ENCODE results near the gene DUXB. TPM values are rescaled to one million over a fixed set of nuclear protein-coding genes. Genes with fewer than 3 reads are reported as not detected.

Gene DUXB
- total and polyA plus RNA-seq, 2 of the 13 experiments (the other 11 are each of a cell fraction or from before 2014, with no cell fraction given), result not detected

DNA sequence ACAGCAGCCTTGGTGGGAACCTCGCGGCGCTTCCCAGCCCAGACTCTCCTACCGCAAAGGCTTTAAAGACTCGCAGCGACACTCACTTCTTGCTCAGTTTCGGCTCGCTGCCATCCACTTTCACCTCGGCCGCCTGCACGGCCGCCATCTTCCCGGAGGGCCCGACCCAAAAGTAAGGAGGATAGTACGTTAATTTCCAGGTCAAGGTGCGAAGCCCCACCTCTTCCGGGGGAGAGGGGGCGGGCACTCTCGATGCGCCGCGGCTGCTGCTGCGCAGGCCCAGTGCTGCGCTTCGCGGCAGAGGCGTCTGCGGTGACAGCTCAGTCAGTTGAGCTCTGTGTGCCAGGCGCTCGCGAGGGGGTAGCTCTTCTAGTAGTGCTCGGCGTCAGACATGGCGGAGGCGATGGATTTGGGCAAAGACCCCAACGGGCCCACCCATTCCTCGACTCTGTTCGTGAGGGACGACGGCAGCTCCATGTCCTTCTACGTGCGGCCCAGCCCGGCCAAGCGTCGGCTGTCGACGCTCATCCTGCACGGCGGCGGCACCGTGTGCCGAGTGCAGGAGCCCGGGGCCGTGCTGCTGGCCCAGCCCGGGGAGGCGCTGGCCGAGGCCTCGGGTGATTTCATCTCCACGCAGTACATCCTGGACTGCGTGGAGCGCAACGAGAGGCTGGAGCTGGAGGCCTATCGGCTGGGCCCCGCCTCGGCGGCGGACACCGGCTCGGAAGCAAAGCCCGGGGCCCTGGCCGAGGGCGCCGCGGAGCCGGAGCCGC is 53.6 kb downstream of the DUXB start, which contains the start of the genes KARS1 and TERF2IP (continued):
- no peak for TF ChIP-seq ZNF382 (CRISPR knock-in tag; IDR thresholded peaks at IDR 0.05; ENCODE audit: borderline replicate concordance)
- TF ChIP-seq MYPOP (CRISPR knock-in tag; IDR thresholded peaks at IDR 0.05), result 0 out of 2 replicates have a peak, but pooled peaks have one; percentile 56
- TF ChIP-seq, protein P1, sequence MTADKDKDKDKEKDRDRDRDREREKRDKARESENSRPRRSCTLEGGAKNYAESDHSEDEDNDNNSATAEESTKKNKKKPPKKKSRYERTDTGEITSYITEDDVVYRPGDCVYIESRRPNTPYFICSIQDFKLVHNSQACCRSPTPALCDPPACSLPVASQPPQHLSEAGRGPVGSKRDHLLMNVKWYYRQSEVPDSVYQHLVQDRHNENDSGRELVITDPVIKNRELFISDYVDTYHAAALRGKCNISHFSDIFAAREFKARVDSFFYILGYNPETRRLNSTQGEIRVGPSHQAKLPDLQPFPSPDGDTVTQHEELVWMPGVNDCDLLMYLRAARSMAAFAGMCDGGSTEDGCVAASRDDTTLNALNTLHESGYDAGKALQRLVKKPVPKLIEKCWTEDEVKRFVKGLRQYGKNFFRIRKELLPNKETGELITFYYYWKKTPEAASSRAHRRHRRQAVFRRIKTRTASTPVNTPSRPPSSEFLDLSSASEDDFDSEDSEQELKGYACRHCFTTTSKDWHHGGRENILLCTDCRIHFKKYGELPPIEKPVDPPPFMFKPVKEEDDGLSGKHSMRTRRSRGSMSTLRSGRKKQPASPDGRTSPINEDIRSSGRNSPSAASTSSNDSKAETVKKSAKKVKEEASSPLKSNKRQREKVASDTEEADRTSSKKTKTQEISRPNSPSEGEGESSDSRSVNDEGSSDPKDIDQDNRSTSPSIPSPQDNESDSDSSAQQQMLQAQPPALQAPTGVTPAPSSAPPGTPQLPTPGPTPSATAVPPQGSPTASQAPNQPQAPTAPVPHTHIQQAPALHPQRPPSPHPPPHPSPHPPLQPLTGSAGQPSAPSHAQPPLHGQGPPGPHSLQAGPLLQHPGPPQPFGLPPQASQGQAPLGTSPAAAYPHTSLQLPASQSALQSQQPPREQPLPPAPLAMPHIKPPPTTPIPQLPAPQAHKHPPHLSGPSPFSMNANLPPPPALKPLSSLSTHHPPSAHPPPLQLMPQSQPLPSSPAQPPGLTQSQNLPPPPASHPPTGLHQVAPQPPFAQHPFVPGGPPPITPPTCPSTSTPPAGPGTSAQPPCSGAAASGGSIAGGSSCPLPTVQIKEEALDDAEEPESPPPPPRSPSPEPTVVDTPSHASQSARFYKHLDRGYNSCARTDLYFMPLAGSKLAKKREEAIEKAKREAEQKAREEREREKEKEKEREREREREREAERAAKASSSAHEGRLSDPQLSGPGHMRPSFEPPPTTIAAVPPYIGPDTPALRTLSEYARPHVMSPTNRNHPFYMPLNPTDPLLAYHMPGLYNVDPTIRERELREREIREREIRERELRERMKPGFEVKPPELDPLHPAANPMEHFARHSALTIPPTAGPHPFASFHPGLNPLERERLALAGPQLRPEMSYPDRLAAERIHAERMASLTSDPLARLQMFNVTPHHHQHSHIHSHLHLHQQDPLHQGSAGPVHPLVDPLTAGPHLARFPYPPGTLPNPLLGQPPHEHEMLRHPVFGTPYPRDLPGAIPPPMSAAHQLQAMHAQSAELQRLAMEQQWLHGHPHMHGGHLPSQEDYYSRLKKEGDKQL (CRISPR knock-in tag; IDR thresholded peaks at IDR 0.05; ENCODE audit: low read depth), result 0 out of 2 replicates have a peak, but pooled peaks have one; percentile 5
- no peak for TF ChIP-seq SRF (IDR thresholded peaks at IDR 0.05; ENCODE audit: low read depth, low read length)
- TF ChIP-seq ZNF747 (CRISPR knock-in tag; IDR thresholded peaks at IDR 0.05; ENCODE audit: borderline replicate concordance), result no peak; the same call in 1 of the 2 replicates
- peak; percentile 84; the same call in 1 of the 2 replicates for TF ChIP-seq ZNF563 (CRISPR knock-in tag; IDR thresholded peaks at IDR 0.05)
- peak; percentile 41; the same call in 1 of the 2 replicates for TF ChIP-seq ZFP41 (CRISPR knock-in tag; IDR thresholded peaks at IDR 0.05; ENCODE audit: borderline replicate concordance)
- TF ChIP-seq SP1 (IDR thresholded peaks at IDR 0.05), result no peak
- peak; percentile 89 for TF ChIP-seq SP1 (CRISPR knock-in tag; IDR thresholded peaks at IDR 0.05)
- no peak for TF ChIP-seq HIC2 (CRISPR knock-in tag; IDR thresholded peaks at IDR 0.05; ENCODE audit: low read depth)
- TF ChIP-seq ZNF143 (CRISPR knock-in tag; IDR thresholded peaks at IDR 0.05), result peak; percentile 66
- no peak for TF ChIP-seq SRSF4 (IDR thresholded peaks at IDR 0.05; ENCODE audit: low read depth, low read length, poor library complexity, severe bottlenecking)
- peak; percentile 61; the same call in 1 of the 2 replicates for TF ChIP-seq ZSCAN9 (CRISPR knock-in tag; IDR thresholded peaks at IDR 0.05; ENCODE audit: borderline replicate concordance)
- TF ChIP-seq, protein P2, sequence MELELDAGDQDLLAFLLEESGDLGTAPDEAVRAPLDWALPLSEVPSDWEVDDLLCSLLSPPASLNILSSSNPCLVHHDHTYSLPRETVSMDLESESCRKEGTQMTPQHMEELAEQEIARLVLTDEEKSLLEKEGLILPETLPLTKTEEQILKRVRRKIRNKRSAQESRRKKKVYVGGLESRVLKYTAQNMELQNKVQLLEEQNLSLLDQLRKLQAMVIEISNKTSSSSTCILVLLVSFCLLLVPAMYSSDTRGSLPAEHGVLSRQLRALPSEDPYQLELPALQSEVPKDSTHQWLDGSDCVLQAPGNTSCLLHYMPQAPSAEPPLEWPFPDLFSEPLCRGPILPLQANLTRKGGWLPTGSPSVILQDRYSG (CRISPR knock-in tag; IDR thresholded peaks at IDR 0.05), result no peak; the same call in 1 of the 2 replicates
- TF ChIP-seq ZNF788 (CRISPR knock-in tag; IDR thresholded peaks at IDR 0.05; ENCODE audit: borderline replicate concordance), result peak; percentile 80
- TF ChIP-seq DMAP1 (CRISPR knock-in tag; IDR thresholded peaks at IDR 0.05), result peak; percentile 96
- TF ChIP-seq RARG (CRISPR knock-in tag; IDR thresholded peaks at IDR 0.05; ENCODE audit: low read depth), result 0 out of 2 replicates have a peak, but pooled peaks have one; percentile 33
- 0 out of 2 replicates have a peak, but pooled peaks have one; percentile 75 for TF ChIP-seq ZNF160 (CRISPR knock-in tag; IDR thresholded peaks at IDR 0.05)
- peak; percentile 95 for TF ChIP-seq MYC (CRISPR knock-in tag; IDR thresholded peaks at IDR 0.05; ENCODE audit: borderline replicate concordance)
- peak; percentile 57; the same call in 1 of the 2 replicates for TF ChIP-seq SOX5 (CRISPR knock-in tag; IDR thresholded peaks at IDR 0.05; ENCODE audit: borderline replicate concordance)
